Measurements from ENCODE around the gene PIWIL4.

PIWIL4 gene

DNA sequence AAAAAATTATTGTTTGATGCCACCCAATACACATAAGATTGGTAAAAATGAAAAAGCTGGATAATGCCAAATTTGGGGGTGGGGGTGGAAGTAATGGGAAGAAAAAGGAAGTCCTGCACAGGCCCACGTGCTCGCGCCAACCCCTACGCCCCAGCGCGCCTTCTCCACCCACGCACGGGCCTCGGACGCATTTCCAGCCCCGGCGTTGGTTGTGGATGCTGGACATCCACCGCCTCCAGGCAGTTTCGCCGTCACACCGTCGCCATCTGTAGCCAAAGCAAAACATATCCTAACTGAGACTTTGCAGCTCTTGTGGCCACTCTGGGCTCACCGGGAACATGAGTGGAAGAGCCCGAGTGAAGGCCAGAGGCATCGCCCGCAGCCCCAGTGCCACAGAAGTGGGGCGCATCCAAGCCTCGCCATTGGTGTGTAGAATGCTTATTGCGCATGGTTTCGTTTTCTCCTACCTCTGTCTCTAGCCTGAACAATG, at the start of gene PIWIL4:
Gene PIWIL4 (plus strand): TSS at position 188 of the 490 bp plus-strand sequence. CDS start 151 bp downstream, at position 339.
- Histone ChIP-seq H3K27ac (ENCODE audit: low read length) (no peak within 1 kb of the TSS), H3K27me3 (ENCODE audit: control insufficient read depth, insufficient read depth, low read length) (no peaks in the 10 kb centered on the region), H3K36me3 (ENCODE audit: control insufficient read depth, low read depth, low read length) (no peaks in the 10 kb centered on the region), H3K4me1 (ENCODE audit: control insufficient read depth, low read depth, low read length) (no peaks in the 10 kb centered on the region), H3K9ac (ENCODE audit: low read length) (no peak within 1 kb of the TSS), H3K4me3 (ENCODE audit: low read length) (no peak within 1 kb of the TSS), H3K9me3 (ENCODE audit: control insufficient read depth, low read depth, low read length) (no peaks in the 10 kb centered on the region)

DNA sequence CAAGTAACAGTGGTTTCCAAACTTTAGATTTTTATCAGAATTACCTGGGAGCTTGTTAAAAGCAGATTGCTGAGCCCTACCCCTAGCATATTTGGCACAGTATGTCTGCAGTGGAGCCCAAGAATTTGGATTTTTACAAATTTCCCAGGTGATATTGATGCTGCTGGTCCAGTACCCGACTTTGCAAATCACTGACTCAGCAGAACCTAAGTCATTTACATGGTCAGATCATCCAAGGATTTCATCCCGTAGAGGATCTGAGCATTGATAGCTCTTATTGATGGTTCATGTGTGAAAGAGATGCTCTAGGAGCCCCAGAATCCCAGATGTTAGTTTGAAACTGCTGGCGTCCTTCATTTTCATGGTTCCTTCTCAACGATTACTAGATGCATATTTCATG, 48.9 kb upstream of the PIWIL4 start:
- H3K27ac ChIP-seq (ENCODE audit: low read length) = no peak overlapping the region
- peaks cover 3% of the 10 kb centered on the region for H3K27me3 ChIP-seq (ENCODE audit: control insufficient read depth, insufficient read depth, low read length)
- no peaks in the 10 kb centered on the region for H3K9me3 ChIP-seq (ENCODE audit: control insufficient read depth, low read depth, low read length)
- H3K36me3 ChIP-seq (ENCODE audit: control insufficient read depth, low read depth, low read length) = no peaks in the 10 kb centered on the region
- H3K4me1 ChIP-seq (ENCODE audit: control insufficient read depth, low read depth, low read length) = no peaks in the 10 kb centered on the region
- H3K4me3 ChIP-seq (ENCODE audit: low read length) = no peak overlapping the region
- H3K9ac ChIP-seq (ENCODE audit: low read length) = no peak overlapping the region

DNA sequence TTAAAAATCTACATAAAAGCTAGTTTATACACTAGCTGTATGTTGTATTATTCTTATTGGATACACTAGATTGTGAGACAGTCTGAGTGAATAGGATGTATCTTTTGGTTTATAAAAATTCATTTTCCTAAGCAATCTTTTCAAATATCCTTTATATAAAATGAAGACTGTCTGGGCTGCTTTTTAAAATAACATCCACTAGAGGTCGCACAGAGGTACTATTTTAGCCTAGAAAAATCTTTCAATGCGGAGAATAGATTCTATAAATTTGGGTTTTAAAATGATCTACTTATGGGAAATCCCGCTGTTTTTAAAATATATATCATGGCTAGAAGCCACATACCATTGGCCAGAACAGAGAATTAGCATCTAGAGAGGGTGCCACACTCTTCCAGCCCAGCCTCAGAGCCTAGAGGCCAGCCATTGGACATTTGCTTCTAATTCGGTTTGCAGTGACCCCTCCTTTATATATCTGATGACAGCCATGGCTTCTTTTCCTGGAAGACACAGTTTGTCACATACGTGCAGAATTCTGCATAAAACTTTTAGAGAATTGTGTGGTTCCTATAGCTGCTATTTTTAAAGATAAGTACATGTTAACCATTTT, 47.6 kb upstream of the PIWIL4 start:
- Histone ChIP-seq H3K27me3 (ENCODE audit: control insufficient read depth, insufficient read depth, low read length) (no peaks in the 10 kb centered on the region), H3K9ac (ENCODE audit: low read length) (no peak overlapping the region), H3K9me3 (ENCODE audit: control insufficient read depth, low read depth, low read length) (no peaks in the 10 kb centered on the region), H3K36me3 (ENCODE audit: control insufficient read depth, low read depth, low read length) (no peaks in the 10 kb centered on the region), H3K4me1 (ENCODE audit: control insufficient read depth, low read depth, low read length) (no peaks in the 10 kb centered on the region), H3K27ac (ENCODE audit: low read length) (no peak overlapping the region), H3K4me3 (ENCODE audit: low read length) (no peak overlapping the region)

DNA sequence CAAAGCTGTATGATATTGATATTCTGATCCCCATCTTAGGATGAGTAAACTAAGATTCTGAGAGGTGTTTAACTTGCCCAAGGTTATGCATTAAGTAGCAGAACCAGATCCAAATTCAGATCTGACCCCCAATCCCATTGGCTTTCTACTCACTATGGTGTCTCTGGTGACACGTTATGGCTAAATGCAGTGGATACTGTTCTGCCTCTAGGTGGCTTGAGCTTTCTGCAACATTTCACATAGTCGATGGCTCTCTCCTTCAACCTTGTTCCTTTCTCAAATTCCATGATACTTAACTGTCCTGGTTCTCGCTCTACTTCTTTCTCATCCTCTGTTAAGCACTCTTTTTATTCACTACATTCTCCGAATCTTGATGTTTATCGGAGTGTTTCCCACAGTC, 45.5 kb upstream of the PIWIL4 start:
- Histone ChIP-seq H3K9me3 (ENCODE audit: control insufficient read depth, low read depth, low read length) (no peaks in the 10 kb centered on the region), H3K9ac (ENCODE audit: low read length) (no peak overlapping the region), H3K36me3 (ENCODE audit: control insufficient read depth, low read depth, low read length) (no peaks in the 10 kb centered on the region), H3K4me3 (ENCODE audit: low read length) (no peak overlapping the region), H3K4me1 (ENCODE audit: control insufficient read depth, low read depth, low read length) (no peaks in the 10 kb centered on the region), H3K27ac (ENCODE audit: low read length) (no peak overlapping the region), H3K27me3 (ENCODE audit: control insufficient read depth, insufficient read depth, low read length) (no peaks in the 10 kb centered on the region)

DNA sequence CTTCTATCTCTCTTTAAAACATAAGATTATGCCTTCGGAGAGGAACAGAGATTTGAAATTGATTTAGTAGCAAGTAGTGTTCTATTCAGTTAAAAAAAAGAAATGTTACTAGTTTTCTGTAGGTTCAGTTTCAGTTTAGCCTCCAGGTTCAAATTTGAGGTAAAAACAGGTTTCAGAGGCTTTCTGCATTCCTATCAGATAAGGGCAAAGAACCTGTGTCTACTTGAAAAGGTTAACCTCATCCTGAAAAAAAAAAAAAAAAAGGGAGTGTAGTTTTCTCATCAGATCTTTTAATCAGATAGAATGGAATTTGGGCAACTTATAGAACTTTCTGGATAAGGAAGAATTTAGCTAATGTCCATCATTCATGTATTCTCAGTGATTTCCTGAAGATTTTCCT, 42.8 kb upstream of the PIWIL4 start:
- Histone ChIP-seq H3K4me1 (ENCODE audit: control insufficient read depth, low read depth, low read length) (no peaks in the 10 kb centered on the region), H3K27ac (ENCODE audit: low read length) (no peak overlapping the region), H3K36me3 (ENCODE audit: control insufficient read depth, low read depth, low read length) (no peaks in the 10 kb centered on the region), H3K9ac (ENCODE audit: low read length) (no peak overlapping the region), H3K4me3 (ENCODE audit: low read length) (no peak overlapping the region), H3K9me3 (ENCODE audit: control insufficient read depth, low read depth, low read length) (no peaks in the 10 kb centered on the region), H3K27me3 (ENCODE audit: control insufficient read depth, insufficient read depth, low read length) (no peaks in the 10 kb centered on the region)

DNA sequence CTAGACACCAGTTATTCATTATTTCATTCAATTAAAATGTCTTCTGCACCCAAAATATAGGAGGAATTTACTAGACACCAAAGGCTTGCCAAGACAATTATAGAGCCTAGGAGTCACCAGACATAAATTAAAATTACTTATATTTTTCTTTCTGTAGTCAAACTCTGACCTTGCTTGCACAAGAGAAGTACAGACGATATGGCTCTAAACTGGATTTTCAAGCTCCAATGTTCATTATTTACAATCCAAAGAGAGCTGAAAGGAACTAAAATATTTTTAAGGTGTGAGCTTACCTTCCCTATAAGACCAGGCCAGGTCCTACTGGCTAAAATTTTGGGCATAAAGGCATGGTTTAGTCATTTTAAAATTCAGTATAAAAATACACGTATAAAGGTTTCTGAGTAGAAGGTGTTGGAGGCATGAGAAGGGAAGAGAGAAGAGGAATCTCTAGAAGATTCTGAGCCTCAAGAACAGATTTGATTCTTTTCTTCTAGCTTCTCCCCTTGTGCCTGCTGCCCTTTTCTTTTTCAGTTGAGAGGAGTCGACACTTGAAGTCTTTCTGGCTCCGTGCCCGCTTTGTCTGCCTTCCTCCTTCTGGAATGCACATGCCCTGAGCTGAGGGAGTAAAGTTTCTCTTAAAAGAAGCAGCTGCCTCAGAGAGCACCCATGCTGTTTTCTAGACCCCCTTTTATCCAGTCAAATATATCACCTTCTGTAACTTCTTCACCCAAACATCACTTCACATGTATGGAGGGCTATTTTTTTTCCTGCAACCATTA, 41.4 kb upstream of the PIWIL4 start:
- H3K4me3 ChIP-seq (ENCODE audit: low read length) = no peak overlapping the region
- H3K27me3 ChIP-seq (ENCODE audit: control insufficient read depth, insufficient read depth, low read length) = no peaks in the 10 kb centered on the region
- no peaks in the 10 kb centered on the region for H3K36me3 ChIP-seq (ENCODE audit: control insufficient read depth, low read depth, low read length)
- H3K9ac ChIP-seq (ENCODE audit: low read length) = no peak overlapping the region
- H3K9me3 ChIP-seq (ENCODE audit: control insufficient read depth, low read depth, low read length) = no peaks in the 10 kb centered on the region
- H3K27ac ChIP-seq (ENCODE audit: low read length) = no peak overlapping the region
- H3K4me1 ChIP-seq (ENCODE audit: control insufficient read depth, low read depth, low read length) = no peaks in the 10 kb centered on the region

DNA sequence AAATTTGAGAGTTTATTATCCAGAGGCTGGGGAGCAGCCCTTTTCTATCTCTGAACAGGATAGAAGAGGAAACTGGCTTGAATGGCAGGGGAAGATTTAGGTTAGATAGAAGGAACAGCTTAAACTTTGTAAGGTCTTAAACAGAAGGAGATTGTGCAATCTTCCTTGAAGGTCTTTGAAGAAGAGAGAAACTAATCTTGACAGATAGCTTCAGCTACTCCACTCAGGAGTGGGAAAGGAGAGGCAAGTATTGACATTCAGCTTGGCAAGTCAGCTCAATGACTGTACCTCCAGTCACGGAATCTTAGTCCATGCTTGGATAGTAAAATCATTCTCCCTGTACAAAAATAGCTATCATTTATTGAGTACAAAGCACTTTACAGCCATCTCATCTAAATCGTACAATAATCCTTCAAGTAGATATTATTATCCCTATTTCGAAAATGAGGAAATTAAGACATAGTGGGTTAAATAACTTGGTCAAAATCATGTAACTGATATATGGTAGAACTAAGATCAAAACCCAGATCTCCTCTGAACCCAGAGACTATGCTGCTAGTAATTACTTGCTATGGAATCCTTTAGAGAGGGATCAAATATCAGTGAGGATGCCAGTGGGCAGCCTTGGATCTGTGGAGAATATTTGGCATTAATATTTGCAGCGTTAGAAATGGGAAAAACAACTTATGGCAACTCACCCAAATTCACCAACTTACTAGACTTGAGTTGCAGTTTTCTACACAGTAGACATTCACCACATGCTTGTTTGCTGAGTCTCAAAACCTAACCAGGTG, 40.3 kb upstream of the PIWIL4 start:
- Histone ChIP-seq H3K4me1 (ENCODE audit: control insufficient read depth, low read depth, low read length) (no peaks in the 10 kb centered on the region), H3K9me3 (ENCODE audit: control insufficient read depth, low read depth, low read length) (no peaks in the 10 kb centered on the region), H3K36me3 (ENCODE audit: control insufficient read depth, low read depth, low read length) (no peaks in the 10 kb centered on the region), H3K27me3 (ENCODE audit: control insufficient read depth, insufficient read depth, low read length) (no peaks in the 10 kb centered on the region), H3K4me3 (ENCODE audit: low read length) (no peak overlapping the region), H3K9ac (ENCODE audit: low read length) (no peak overlapping the region), H3K27ac (ENCODE audit: low read length) (no peak overlapping the region)

DNA sequence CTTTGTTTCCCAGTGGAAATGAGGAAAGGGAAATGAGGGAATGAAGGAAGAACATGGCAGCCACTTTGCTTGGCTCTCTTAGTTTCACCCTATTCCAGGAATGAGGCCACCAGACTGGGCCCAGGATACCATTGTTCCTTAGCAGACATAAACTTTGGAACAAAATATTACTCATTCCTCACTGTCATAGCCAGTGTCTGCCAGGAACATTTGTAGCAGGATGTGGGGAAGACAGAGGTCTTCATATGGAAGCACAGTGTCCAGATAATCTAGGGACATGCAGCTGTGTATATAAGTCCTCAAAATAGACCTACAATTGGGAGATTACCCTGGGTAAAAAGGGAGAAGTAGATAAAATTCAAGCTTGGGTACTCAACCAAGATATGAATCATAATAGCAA, 38.6 kb upstream of the PIWIL4 start:
- Histone ChIP-seq H3K36me3 (ENCODE audit: control insufficient read depth, low read depth, low read length) (no peaks in the 10 kb centered on the region), H3K9ac (ENCODE audit: low read length) (no peak overlapping the region), H3K27ac (ENCODE audit: low read length) (no peak overlapping the region), H3K4me3 (ENCODE audit: low read length) (no peak overlapping the region), H3K4me1 (ENCODE audit: control insufficient read depth, low read depth, low read length) (no peaks in the 10 kb centered on the region), H3K27me3 (ENCODE audit: control insufficient read depth, insufficient read depth, low read length) (no peaks in the 10 kb centered on the region), H3K9me3 (ENCODE audit: control insufficient read depth, low read depth, low read length) (no peaks in the 10 kb centered on the region)

DNA sequence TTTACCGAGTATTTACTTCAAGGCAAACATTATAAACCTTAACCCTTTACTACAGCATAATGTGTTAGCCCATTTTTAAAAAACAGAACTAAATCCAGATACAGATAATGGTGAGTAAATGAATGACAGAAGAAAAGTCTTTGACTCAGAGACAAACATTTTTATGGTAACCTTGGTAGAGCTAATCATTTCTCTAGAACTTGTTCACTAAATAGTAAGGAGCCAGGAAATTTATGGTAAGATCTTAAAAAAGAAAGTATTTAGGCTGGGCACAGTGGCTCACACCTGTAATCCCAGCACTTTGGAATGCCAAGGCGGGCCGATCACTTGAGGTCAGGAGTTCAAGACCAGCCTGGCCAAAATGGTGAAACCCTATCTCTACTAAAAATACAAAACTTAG, 35.0 kb upstream of the PIWIL4 start:
- H3K27ac ChIP-seq (ENCODE audit: low read length) = no peak overlapping the region
- no peak overlapping the region for H3K9ac ChIP-seq (ENCODE audit: low read length)
- H3K27me3 ChIP-seq (ENCODE audit: control insufficient read depth, insufficient read depth, low read length) = no peaks in the 10 kb centered on the region
- H3K4me1 ChIP-seq (ENCODE audit: control insufficient read depth, low read depth, low read length) = no peaks in the 10 kb centered on the region
- H3K36me3 ChIP-seq (ENCODE audit: control insufficient read depth, low read depth, low read length) = no peaks in the 10 kb centered on the region
- no peak overlapping the region for H3K4me3 ChIP-seq (ENCODE audit: low read length)
- H3K9me3 ChIP-seq (ENCODE audit: control insufficient read depth, low read depth, low read length) = no peaks in the 10 kb centered on the region

DNA sequence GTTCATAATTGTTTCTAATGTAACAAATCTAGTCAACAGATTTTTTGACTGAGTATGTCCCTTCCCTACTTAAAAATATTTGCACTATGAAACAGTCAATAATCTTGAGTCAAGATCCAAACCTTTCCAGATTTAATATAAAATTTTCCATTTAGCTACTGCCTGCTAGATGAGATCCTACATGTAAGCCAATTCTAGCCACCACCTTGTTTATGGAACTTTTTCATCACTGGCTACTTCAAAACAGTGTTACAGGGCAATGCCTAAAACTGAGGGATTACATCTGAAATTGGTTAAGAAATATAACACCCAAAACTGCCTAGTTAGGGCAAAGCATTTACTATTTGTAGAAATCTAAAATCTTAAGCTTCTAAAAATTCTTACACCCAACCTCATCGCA, 34.0 kb upstream of the PIWIL4 start:
- H3K4me1 ChIP-seq (ENCODE audit: control insufficient read depth, low read depth, low read length) = no peaks in the 10 kb centered on the region
- no peaks in the 10 kb centered on the region for H3K27me3 ChIP-seq (ENCODE audit: control insufficient read depth, insufficient read depth, low read length)
- no peak overlapping the region for H3K27ac ChIP-seq (ENCODE audit: low read length)
- no peaks in the 10 kb centered on the region for H3K36me3 ChIP-seq (ENCODE audit: control insufficient read depth, low read depth, low read length)
- no peak overlapping the region for H3K9ac ChIP-seq (ENCODE audit: low read length)
- no peak overlapping the region for H3K4me3 ChIP-seq (ENCODE audit: low read length)
- no peaks in the 10 kb centered on the region for H3K9me3 ChIP-seq (ENCODE audit: control insufficient read depth, low read depth, low read length)

DNA sequence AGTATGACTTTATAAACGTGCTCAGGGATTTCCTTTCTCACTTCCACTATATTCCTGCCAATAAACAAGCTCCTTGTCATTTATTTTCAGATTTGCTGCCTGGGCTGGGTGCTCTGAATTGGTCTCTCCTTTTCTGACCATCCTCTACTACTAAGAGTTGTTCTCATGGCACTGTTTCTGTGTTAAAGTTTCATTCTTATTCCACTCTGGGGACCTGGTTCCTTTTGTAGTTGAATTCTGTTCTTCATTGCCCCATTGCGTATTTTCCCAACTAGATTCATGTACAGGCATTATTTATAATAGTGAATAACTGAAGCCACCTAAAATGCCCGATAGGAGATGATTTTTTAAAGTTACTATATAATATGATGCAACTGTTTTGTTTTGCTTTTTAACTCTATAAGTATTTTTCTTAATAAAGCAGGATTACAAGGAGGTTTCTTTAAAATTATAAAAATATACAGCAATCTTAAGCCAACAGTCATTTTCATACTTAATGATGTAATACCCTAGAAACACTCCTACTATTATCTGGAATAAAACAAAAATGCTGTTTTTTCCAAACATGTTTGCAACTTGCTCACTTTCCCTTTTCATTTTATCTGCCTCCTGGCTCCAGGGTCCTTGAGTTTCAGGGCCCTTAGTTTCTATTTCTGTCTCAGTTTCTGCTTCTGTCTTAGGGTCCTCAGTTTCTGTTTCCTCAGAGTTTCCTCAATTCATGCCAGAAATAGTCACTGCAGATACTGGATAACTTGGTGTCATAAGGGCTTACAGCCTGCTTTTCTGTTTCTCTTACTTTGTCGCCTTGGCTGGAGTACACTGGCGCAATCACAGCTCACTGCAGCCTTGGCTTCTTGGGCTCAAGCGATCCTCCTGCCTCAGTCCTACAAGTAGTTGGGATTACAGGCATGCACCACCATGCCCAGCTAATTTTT, 33.2 kb upstream of the PIWIL4 start:
- H3K27ac ChIP-seq (ENCODE audit: low read length) = no peak overlapping the region
- H3K36me3 ChIP-seq (ENCODE audit: control insufficient read depth, low read depth, low read length) = no peaks in the 10 kb centered on the region
- no peaks in the 10 kb centered on the region for H3K27me3 ChIP-seq (ENCODE audit: control insufficient read depth, insufficient read depth, low read length)
- H3K9ac ChIP-seq (ENCODE audit: low read length) = no peak overlapping the region
- no peaks in the 10 kb centered on the region for H3K9me3 ChIP-seq (ENCODE audit: control insufficient read depth, low read depth, low read length)
- H3K4me3 ChIP-seq (ENCODE audit: low read length) = no peak overlapping the region
- no peaks in the 10 kb centered on the region for H3K4me1 ChIP-seq (ENCODE audit: control insufficient read depth, low read depth, low read length)

Data from iPS-18a (cell line).